Nephron (organoid): ENCODE data around the gene LAMA1.

ENCODE experiments used
- H3K27ac Mint-ChIP-seq, 3 experiments: 2 replicates each; pipeline ENCODE4 v1.8.0; 2020; ENCODE audit warnings: mixed read lengths in 3 of 3, mild to moderate bottlenecking in 2 of 3, moderate library complexity in 1 of 3
- H3K27me3 Mint-ChIP-seq: 2 replicates; pipeline ENCODE4 v1.8.0; 2021; ENCODE audit warnings: low read depth, mild to moderate bottlenecking, moderate library complexity, mixed read lengths
- H3K36me3 Mint-ChIP-seq: 2 replicates; pipeline ENCODE4 v1.8.0; 2020; ENCODE audit warnings: low read depth, mixed read lengths
- H3K4me1 Mint-ChIP-seq: 2 replicates; pipeline ENCODE4 v1.8.0; 2020; ENCODE audit warnings: mixed read lengths
- H3K4me3 Mint-ChIP-seq, 3 experiments: 2 replicates each; pipeline ENCODE4 v1.8.0; 2020; ENCODE audit warnings: mild to moderate bottlenecking in 3 of 3, mixed read lengths in 3 of 3, moderate library complexity in 2 of 3
- H3K9me3 Mint-ChIP-seq: 2 replicates; pipeline ENCODE4 v1.8.0; 2020; ENCODE audit warnings: mixed read lengths
- TF ChIP-seq, protein P1 (sequence below), 3 experiments: fragments of 200-600 bp; sonication (generic); IDR thresholded peaks; one replicate each; pipeline ENCODE4 v1.5.0; 2021; ENCODE audit warnings: antibody characterized with exemption in 3 of 3; ENCODE audit not compliant: unreplicated experiment in 3 of 3

The LAMA1 gene

DNA sequence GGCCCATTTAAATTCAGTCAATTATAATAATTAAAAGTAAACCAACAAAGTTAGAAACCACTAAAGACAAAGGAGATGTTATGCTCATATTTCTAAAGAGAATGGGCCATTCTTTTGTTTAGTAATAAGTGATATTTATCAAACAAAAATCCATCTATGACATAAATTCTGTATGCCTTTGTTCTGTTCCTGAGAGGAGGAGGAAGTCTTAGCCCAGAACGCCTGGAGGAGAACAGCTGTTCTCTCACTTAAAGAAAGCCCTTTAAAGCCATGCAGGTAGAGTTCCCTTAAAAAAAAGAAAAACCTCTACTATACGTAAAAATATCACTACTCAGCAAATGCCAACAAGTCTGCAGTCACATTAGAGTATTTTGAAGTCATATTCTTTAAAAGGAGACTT lies 15.5 kb downstream of the LAMA1 start:
- H3K27me3 Mint-ChIP-seq, result peaks cover 7% of the 10 kb centered on the region
- H3K4me1 Mint-ChIP-seq, result no peaks in the 10 kb centered on the region
- TF ChIP-seq, protein P1, sequence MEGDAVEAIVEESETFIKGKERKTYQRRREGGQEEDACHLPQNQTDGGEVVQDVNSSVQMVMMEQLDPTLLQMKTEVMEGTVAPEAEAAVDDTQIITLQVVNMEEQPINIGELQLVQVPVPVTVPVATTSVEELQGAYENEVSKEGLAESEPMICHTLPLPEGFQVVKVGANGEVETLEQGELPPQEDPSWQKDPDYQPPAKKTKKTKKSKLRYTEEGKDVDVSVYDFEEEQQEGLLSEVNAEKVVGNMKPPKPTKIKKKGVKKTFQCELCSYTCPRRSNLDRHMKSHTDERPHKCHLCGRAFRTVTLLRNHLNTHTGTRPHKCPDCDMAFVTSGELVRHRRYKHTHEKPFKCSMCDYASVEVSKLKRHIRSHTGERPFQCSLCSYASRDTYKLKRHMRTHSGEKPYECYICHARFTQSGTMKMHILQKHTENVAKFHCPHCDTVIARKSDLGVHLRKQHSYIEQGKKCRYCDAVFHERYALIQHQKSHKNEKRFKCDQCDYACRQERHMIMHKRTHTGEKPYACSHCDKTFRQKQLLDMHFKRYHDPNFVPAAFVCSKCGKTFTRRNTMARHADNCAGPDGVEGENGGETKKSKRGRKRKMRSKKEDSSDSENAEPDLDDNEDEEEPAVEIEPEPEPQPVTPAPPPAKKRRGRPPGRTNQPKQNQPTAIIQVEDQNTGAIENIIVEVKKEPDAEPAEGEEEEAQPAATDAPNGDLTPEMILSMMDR (IDR thresholded peaks at IDR 0.05; ENCODE audit: unreplicated experiment in 3 of 3), result no peak
- no peak overlapping the region for H3K4me3 Mint-ChIP-seq
- peaks cover 5% of the 10 kb centered on the region for H3K36me3 Mint-ChIP-seq
- H3K9me3 Mint-ChIP-seq, result no peaks in the 10 kb centered on the region
- H3K27ac Mint-ChIP-seq, result peak overlapping the region in 1 of 3 experiments; percentile 55

DNA sequence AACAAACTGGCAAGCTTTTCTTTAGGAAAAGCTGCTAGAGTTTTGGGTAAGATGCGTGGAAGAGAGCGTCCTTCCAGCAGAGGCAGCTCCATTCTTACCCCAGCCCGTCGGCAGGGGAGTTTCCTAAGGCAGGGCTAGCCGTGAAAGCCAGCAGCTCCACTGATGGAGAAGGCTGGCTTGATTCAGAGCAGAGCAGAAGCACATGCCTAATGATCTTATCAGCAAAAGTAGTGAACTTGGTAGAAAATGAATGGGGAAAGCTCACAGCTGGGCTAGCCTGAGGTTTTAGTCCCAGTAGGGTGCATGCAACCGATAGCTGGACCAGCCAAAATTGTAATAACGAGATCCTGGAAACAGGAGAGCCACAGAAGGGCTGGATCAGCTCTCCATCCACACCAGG lies 20.8 kb downstream of the LAMA1 start:
- Mint-ChIP-seq H3K27me3 (peaks cover 3% of the 10 kb centered on the region), H3K27ac (peak overlapping the region in 1 of 3 experiments; percentile 94), H3K36me3 (peaks cover 14% of the 10 kb centered on the region), H3K4me3 (no peak overlapping the region), H3K4me1 (peaks cover 11% of the 10 kb centered on the region), H3K9me3 (no peaks in the 10 kb centered on the region)
- TF ChIP-seq, protein P1 (IDR thresholded peaks at IDR 0.05; ENCODE audit: unreplicated experiment in 3 of 3), result no peak

DNA sequence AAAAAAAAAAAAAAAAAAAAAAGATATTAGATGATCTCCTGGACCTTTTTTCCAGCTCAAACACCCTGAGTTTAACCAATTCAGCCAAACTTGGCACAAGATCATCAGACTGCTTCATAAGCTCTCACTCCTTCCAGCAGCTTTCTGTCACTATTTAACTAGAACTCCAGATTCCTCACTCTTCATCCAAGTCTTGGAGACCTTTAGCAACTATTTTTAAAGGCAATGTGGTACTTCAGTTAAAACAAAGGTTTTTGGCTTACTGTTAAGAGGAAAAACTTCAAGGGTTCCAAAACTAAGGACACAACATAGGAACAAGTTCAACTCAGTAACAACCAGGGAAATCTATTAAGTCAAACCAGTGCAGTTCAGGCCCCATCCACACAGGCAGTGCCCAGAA lies 23.2 kb downstream of the LAMA1 start:
- peak overlapping the region; percentile 85 to 95 (median 90) for H3K27ac Mint-ChIP-seq
- H3K36me3 Mint-ChIP-seq, result peaks cover 14% of the 10 kb centered on the region
- peaks cover 1% of the 10 kb centered on the region for H3K27me3 Mint-ChIP-seq
- peaks cover 32% of the 10 kb centered on the region for H3K4me1 Mint-ChIP-seq
- TF ChIP-seq, protein P1 (IDR thresholded peaks at IDR 0.05; ENCODE audit: unreplicated experiment in 3 of 3), result no peak
- H3K4me3 Mint-ChIP-seq, result peak overlapping the region in 1 of 3 experiments; percentile 43
- H3K9me3 Mint-ChIP-seq, result no peaks in the 10 kb centered on the region

DNA sequence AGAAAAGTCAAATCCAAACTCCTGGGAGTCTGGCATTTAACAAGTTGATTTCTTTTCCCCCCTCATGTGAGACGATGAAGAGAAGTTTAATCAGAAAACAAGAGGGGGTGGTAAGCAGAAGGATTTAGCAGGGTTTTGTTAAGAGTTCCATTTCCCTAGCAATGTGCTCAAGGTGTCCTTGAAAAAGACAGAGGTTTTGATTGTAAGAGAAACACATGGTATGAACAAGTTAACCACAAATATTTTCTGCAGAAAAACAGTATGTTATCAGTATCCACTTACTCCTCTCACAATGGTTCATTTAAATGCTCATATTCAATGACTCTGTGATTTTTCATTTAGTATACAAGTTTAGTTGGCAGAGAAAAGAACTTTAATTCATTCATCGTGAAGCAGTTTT lies 26.8 kb downstream of the LAMA1 start:
- peaks cover 5% of the 10 kb centered on the region for H3K27me3 Mint-ChIP-seq
- no peak overlapping the region for H3K4me3 Mint-ChIP-seq
- no peaks in the 10 kb centered on the region for H3K36me3 Mint-ChIP-seq
- TF ChIP-seq, protein P1 (IDR thresholded peaks at IDR 0.05; ENCODE audit: unreplicated experiment in 3 of 3), result no peak
- H3K27ac Mint-ChIP-seq, result peak overlapping the region; percentile 72 to 93 (median 73)
- H3K9me3 Mint-ChIP-seq, result no peaks in the 10 kb centered on the region
- H3K4me1 Mint-ChIP-seq, result peaks cover 38% of the 10 kb centered on the region

DNA sequence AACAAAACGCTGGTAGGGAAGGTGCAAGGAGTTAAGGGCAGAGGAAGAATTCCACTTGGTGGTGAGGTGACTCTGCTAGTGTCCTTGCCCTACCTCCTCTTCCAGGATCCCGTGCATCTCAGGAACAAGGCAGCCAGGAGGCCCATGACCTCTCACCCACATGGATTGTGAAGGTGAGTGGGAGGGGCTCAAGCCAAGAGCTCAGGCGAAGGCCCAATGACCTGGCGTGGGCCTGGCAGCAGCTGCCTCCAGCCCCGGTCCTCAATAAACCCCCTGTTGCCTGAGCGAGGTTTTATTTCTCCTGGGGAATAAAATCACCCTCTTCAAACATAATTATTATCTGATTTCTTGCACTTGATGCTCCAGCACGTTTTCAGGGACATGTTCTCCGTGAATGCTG lies 28.2 kb downstream of the LAMA1 start:
- peaks cover 5% of the 10 kb centered on the region for H3K27me3 Mint-ChIP-seq

More for the DNA sequence above, 28.2 kb downstream of the LAMA1 start:
- Mint-ChIP-seq H3K4me3 (no peak overlapping the region), H3K9me3 (no peaks in the 10 kb centered on the region), H3K4me1 (peaks cover 36% of the 10 kb centered on the region), H3K36me3 (no peaks in the 10 kb centered on the region), H3K27ac (peak overlapping the region; percentile 72 to 93 (median 73))
- TF ChIP-seq, protein P1 (IDR thresholded peaks at IDR 0.05; ENCODE audit: unreplicated experiment in 3 of 3), result no peak
